ENCODE measurements around the gene ZNF598.
A peak's percentile ranks its signal among the peaks of the same experiment; 100 is the strongest.

DNA sequence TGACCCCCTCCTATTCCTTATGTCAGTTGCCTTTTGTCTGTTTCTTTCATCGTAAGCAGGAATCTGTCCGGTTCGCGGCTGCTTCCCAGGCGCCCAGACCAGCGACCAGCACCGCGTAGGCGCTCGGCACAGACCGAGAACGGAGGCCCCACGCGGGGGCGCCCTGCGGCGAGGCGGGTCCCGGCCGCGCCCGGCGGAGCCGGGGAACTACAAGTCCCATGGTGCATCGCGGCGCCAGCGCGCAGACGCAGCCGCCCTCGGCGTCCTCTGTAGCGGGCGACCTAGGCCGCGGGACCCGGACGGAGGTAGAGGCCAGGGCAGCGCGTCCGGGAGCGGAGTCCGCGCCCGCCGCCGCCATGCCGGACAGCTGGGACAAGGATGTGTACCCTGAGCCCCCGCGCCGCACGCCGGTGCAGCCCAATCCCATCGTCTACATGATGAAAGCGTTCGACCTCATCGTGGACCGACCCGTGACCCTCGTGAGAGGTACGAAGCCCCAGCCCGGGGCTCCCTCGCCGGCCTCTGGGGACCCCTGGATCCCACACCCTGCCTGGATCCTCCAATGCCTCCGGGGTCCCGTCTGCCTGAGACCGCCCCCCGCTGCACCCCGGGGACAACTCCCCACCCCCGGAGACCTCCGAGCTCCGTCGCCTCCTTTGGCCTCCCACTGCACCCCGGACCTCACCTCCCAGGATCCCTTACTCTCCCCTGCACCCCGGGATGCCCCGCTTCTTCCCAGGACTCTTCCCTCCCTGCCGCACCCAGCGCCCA lies 50.2 kb downstream of the ZNF598 start, which contains the start of gene NDUFB10:
- no peak for TF ChIP-seq ZNF274 (IDR thresholded peaks at IDR 0.05; ENCODE audit: low read depth, low read length)
- no peak for TF ChIP-seq SUZ12 (IDR thresholded peaks at IDR 0.05; ENCODE audit: extremely low read depth, insufficient read depth, insufficient read length)
- TF ChIP-seq YY1 (IDR thresholded peaks at IDR 0.05; ENCODE audit: insufficient read depth, insufficient read length), result peak; percentile 7
